GM18861 (cell line): ENCODE measurements around the gene TNFSF15.
A peak's percentile ranks its signal among the peaks of the same experiment; 100 is the strongest.

Experiments used
- ATAC-seq: cut with Tn5 transposase; IDR thresholded peaks from one replicate; pipeline ENCODE4 v1.9.1; 2021; ENCODE audit not compliant: unreplicated experiment

TNFSF15 gene

GRCh38 chr9:114805670-114806525 lies at the start of gene TNFSF15:
TNFSF15 (minus strand) TSS chr9:114806039; CDS start chr9:114806012, 27 bp downstream.
- ATAC-seq: peak; percentile 83

DNA sequence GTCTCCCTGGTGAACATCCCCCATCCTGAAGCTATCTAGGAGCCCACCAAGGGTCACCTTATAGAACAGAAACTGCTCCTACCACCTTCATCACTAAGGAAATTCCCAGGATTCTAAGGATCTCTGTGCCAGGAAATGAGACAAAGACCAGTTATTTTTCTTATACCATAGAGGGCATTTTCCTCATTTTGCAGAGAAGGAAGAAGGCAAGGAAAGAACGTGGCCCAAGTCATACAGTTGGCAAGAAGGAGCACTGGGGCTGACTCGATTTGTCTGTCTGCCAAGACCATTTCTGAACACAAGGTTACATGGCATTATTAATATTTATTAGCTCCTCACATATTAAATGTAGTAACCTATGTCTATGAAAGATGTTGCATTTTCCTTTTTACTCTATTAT lies 49.6 kb upstream of the TNFSF15 start:
- ATAC-seq: no peak

DNA sequence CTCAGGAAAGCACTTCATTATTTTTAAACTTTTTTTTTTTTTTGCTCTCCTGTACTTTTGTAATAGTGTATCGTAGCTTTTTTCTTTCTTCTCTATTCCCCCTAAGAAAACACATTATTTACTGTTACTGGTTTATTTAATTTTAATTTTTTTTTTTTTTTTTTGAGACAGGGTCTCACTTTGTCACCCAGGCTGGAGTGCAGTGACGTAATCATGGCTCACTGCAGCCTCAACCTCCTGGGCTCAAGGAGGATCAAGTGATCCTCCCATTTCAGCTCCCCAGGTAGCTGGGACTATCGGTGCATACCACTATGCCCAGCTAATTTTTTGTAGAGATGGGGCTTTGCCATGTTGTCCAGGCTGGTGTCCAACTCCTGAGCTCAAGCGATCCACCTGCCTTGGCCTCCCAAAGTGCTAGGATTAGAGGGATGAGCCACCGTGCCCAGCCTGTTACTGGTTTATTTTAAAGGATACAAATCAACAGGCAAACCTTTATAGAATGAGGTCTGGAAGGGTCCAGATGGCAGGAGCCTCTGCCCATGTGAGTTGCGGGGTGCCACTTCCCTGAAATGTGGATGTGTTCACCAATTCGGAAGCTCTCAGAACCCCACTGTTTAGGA lies 49.0 kb upstream of the TNFSF15 start:
- ATAC-seq: no peak

GRCh38 chr9:114853071-114853855 lies 47.4 kb upstream of the TNFSF15 start:
- ATAC-seq: no peak

- ATAC-seq: no peak
Measured at GRCh38 chr9:114852050-114852594, 46.3 kb upstream of the TNFSF15 start.

DNA sequence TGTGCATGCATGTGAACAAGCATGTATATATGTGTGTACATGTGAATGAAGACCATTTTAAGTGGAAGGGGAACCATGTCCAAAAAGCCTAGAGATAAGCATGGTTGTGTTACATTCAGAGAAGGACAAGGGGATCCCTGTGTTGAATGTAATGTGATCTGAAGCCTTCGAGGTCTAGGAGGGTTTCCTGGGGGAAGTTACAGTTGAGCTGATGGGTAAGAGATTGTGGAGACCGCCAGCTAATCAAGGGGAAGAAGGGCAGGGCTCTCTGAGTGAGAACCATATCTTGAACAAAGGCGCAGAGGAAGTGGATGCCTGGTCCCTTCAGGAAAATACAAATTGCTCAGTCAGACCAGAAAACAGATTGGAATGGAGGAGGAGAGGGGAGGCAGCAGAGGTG lies 45.5 kb upstream of the TNFSF15 start:
- no peak for ATAC-seq

GRCh38 chr9:114850871-114851270 lies 45.0 kb upstream of the TNFSF15 start:
- no peak for ATAC-seq

GRCh38 chr9:114849450-114849849 lies 43.6 kb upstream of the TNFSF15 start:
- ATAC-seq: no peak

DNA sequence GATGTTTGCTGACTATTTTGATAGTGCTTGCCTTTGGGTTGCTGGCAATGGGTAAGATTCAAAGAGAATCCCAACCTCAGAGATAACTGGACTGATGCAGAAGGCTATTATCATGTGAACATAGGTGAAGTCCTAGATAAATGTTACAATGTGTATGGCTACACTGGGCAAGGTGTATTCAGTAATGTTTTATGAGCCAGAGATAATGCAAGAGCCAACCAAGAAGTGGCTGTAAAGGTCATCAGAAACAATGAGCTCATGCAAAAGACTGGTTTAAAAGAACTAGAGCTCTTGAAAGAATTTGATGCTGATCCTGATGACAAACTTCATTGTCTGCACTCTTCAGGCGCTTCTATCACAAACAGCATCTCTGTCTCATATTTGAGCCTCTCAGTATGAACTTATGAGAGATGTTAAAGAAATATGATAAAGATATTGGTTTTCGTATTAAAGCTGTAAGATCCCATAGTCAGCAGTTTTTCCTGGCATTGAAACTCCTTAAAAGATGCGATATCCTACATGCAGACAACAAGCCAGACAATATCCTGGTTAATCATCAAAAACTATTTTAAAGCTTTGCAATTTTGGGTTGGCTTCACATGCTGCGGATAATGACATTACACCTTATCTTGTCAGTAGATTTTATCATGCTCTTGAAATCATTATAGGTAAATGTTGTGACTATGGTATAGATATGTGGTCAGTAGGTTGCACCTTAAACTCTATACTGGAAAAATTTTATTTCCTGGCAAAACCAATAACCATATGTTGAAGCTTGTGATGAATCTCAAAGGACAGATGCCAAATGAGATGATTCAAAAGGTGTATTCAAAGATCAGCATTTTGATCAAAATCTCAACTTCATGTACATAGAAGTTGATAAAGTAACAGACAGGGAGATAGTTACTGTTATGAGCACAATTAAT lies 41.9 kb upstream of the TNFSF15 start:
- no peak for ATAC-seq

- no peak for ATAC-seq
Measured at GRCh38 chr9:114845373-114845772, 39.5 kb upstream of the TNFSF15 start.

- no peak for ATAC-seq
Measured at GRCh38 chr9:114844766-114845165, 38.9 kb upstream of the TNFSF15 start.

DNA sequence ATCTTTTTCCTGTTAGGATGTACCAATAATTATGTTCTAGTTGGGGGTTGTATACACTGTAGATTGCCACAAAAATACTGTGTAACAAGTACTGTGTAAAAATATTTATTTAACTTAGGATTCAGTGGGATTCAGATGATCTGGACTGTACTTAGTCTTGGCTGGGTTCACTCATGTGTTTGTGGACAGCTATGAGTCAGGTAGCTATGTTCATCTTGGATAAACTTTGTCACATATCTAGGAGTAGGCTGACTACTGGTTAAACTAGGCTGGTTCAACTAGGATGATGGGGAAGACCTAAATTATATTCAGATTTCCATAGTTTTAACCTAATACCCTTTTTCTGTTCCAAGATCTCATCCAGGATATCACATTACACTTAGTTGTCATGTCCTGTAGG lies 32.1 kb upstream of the TNFSF15 start:
- no peak for ATAC-seq

DNA sequence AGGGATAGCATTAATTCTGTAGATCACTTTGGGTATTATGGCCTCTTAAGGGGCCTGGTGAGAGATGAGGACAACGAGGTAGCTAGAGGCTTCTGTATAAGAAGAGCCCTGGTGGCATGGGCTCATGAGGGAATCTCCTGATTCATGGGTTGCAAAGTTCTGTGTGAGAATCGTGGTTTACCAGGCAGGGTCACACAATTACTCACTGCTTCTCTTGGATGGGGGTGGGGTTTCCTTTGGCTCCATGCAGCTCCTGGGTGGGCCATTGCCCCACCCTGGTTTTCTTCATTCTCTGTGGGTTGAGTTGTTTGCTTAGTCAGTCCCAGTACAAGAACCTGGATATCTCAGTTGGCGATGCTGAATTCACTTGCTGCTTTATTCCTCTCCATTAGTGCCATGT lies 30.9 kb upstream of the TNFSF15 start:
- no peak for ATAC-seq

- ATAC-seq: no peak
Measured at GRCh38 chr9:114834386-114834785, 28.5 kb upstream of the TNFSF15 start.

DNA sequence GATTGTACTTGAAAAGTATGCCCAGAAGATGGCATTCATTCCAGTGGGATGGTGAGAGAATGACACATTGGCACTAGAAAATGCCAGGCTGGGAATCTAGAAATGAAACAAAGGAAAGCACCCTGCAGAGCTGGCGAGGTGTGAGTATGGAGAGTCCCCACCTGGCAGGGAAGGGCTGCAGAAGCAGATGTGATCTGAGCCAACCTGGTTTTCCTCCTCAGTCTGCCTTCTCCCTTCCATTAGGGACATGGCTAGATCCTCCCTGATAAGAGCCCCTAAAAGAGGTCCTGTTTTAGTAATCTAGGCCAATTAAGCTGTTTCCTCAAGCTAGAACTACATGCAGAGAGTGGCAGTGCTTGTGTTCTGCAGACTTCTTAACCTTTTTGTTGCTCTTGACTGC lies 24.7 kb upstream of the TNFSF15 start:
- no peak for ATAC-seq

- no peak for ATAC-seq
Measured at GRCh38 chr9:114829574-114830440, 24.0 kb upstream of the TNFSF15 start.

DNA sequence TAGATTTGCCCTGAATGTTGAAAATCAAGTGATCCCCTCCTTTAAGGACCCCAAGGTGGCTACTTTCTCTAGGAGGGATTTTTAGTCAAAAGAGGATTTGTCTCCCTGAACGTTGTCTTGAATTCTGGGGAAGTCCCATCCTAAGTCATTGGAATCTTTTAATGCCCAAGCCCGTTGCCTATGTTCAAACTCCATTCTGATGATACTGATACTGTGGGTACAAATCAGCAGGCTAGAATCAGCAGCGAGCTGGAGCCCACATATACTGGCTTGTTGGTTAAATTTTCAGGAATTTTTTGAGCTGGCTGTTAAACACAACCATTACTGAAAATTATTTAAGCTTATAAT lies 22.4 kb upstream of the TNFSF15 start:
- no peak for ATAC-seq

DNA sequence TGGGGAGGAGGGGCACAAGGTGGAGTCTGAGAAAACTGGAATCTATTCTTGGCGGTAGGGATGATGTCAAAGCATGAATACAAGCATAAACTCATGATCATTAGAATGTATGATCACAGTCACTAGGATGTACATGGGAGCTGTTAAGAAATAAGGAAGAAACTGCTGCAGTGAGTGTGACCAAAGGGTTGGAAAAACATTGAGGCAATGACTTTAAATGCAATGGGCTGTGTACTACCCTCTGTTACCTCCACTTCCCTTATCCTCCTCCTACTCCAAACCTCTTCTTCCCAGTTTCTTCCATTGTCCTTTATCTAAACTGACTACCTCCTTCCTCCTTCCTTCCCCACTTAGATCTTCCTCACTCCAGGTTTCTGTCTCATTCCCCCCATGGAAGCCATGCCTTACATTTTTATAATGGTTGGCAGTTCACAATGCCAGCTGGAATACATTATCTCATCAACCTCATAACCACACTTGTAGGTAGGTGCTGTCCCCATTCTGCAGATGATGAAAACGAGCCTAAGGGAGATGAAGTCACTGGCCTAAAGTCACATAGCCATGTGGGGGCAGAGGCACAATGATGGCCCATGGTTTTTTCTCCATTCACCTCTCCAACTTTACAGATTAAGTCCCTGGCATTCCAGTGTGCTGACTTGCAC lies 21.9 kb upstream of the TNFSF15 start:
- ATAC-seq: no peak

DNA sequence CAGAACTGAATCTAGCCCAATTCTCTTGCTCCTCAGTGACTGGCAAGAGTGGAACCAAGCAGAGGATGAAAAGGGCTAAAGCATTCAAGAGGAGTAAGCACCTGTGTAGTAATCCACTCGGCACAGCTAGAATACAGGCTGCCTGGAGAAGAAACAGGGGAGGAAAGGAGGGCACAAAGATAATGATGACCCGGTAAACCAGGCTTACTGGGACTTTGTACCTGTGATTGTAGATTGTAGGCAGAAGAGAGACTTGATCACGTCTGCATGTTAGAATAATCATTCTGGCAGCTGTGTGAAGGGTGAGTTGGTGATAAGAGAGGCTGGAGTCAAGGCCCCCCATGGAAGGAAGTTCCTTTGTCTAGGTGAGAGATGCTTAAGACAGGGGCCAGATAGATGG lies 20.6 kb upstream of the TNFSF15 start:
- no peak for ATAC-seq
